Right lobe of liver (tissue), 4 donors: ENCODE results near the gene GRM7.

Experiments used
- POLR2A ChIP-seq: fragments of 450-650 bp; IDR thresholded peaks from one replicate; pipeline ENCODE4 v1.6.1; 2017; ENCODE audit warnings: antibody characterized with exemption, mild to moderate bottlenecking
- TF ChIP-seq, protein P1 (sequence below), 4 donors: fragments of 200-600 bp in 3 of 4; fragments of 450-650 bp in 1 of 4; IDR thresholded peaks; one replicate each; pipeline versions ENCODE4 v1.5.1 to v1.8.0; 2016 to 2022; ENCODE audit warnings: antibody characterized with exemption in 4 of 4, mild to moderate bottlenecking in 2 of 4
- donor health status: DM: no; HTN: no; CAD: no.
- donor health status: DM: no; HTN: no; CAD: no.
- donor health status: DM: no; HTN: yes; CAD: no.

- TF ChIP-seq, protein P1, sequence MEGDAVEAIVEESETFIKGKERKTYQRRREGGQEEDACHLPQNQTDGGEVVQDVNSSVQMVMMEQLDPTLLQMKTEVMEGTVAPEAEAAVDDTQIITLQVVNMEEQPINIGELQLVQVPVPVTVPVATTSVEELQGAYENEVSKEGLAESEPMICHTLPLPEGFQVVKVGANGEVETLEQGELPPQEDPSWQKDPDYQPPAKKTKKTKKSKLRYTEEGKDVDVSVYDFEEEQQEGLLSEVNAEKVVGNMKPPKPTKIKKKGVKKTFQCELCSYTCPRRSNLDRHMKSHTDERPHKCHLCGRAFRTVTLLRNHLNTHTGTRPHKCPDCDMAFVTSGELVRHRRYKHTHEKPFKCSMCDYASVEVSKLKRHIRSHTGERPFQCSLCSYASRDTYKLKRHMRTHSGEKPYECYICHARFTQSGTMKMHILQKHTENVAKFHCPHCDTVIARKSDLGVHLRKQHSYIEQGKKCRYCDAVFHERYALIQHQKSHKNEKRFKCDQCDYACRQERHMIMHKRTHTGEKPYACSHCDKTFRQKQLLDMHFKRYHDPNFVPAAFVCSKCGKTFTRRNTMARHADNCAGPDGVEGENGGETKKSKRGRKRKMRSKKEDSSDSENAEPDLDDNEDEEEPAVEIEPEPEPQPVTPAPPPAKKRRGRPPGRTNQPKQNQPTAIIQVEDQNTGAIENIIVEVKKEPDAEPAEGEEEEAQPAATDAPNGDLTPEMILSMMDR (IDR thresholded peaks at IDR 0.05): no peak
- no peak for TF ChIP-seq POLR2A
Measured at GRCh38 chr3:7086417-7086816, 225.5 kb downstream of the GRM7 start.
